ENCODE data around the gene SERPINE3. TPM values are rescaled to one million over a fixed set of nuclear protein-coding genes. Genes with fewer than 3 reads are reported as not detected.

The SERPINE3 gene
- total RNA-seq (under 1 TPM in 1 of 2 donors, not detected in 1; 0.12 TPM), polyA plus RNA-seq (ENCODE audit: insufficient read depth, low read depth, low replicate concordance) (0.70 TPM)
- long read RNA-seq, donor 1, partial matches to known transcripts: 21 of 21 reads
- long read RNA-seq, donor 1, other reads (novel, unspliced or antisense): 0 of 21 reads
- long read RNA-seq, donor 2: 0 reads

DNA sequence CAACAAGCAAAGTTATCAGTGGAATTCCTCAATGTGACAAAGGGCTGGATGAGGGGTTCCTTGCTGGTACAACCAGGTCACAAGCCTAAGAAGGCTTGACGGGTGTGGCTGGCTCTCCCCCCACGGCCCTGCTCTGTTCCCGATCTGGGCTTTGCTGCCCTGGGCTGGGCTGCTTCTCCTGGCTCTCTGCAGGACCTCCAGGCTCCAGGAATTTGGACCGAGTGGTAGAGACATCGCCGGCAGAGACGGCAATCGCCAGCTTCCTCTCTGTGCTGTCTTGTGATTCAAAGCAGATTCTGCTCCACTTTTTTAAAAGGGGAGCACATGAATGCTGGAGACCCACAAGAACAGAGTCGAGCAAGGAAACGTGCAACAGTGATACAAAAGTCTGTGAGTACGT lies at the start of gene SERPINE3:
SERPINE3 (plus strand) TSS at position 338 of the 400 bp plus-strand sequence. CDS start 1,401 bp downstream, outside the sequence.
- intact Hi-C loops (cut with DNase I; ENCODE audit: low total_unique reads): no loop called here
- DNase-seq: no peak
- H3K36me3 ChIP-seq (ENCODE audit: low read depth, missing control alignments): no peaks in the 10 kb centered on the region
- no peaks in the 10 kb centered on the region for H3K4me1 ChIP-seq
- H3K4me3 ChIP-seq: no peak within 1 kb of the TSS
- WGBS, 2 donors: 62 to 69% methylated on average over 11 of the region's 11 CpGs
- H3K27ac ChIP-seq: no peak within 1 kb of the TSS
- TF ChIP-seq, protein P1, sequence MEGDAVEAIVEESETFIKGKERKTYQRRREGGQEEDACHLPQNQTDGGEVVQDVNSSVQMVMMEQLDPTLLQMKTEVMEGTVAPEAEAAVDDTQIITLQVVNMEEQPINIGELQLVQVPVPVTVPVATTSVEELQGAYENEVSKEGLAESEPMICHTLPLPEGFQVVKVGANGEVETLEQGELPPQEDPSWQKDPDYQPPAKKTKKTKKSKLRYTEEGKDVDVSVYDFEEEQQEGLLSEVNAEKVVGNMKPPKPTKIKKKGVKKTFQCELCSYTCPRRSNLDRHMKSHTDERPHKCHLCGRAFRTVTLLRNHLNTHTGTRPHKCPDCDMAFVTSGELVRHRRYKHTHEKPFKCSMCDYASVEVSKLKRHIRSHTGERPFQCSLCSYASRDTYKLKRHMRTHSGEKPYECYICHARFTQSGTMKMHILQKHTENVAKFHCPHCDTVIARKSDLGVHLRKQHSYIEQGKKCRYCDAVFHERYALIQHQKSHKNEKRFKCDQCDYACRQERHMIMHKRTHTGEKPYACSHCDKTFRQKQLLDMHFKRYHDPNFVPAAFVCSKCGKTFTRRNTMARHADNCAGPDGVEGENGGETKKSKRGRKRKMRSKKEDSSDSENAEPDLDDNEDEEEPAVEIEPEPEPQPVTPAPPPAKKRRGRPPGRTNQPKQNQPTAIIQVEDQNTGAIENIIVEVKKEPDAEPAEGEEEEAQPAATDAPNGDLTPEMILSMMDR (IDR thresholded peaks at IDR 0.05): no peak
- no peak for TF ChIP-seq POLR2A (IDR thresholded peaks at IDR 0.05)
- no peaks in the 10 kb centered on the region for H3K9me3 ChIP-seq
- no peaks in the 10 kb centered on the region for H3K27me3 ChIP-seq

DNA sequence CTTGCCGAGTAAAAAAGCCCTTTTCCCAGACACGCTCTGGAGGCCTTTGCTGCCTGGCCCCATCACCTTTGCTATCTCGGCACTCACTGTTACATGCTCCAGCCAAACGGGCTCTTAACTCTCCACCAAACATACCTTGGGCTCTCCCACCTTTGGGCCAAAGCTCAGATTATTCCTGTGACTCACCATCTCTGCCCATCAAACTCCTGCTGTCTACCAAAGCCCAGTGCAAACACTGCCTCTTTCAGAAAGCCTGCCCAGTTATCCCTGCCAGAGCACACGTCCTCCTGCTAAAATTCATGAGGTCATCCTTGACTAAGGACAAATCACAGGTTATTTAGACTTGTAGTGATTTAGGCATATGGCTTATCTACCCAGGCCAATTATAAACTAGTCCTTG lies 48.1 kb upstream of the SERPINE3 start:
- H3K4me3 ChIP-seq: no peak overlapping the region
- WGBS, 2 donors: 65 to 72% methylated on average over 5 of the region's 5 CpGs
- no peak for DNase-seq
- no peak for TF ChIP-seq POLR2A (IDR thresholded peaks at IDR 0.05)
- TF ChIP-seq, protein P1 (IDR thresholded peaks at IDR 0.05): no peak
- H3K27me3 ChIP-seq: no peaks in the 10 kb centered on the region
- intact Hi-C loops (cut with DNase I; ENCODE audit: low total_unique reads): no loop called here
- no peak overlapping the region for H3K27ac ChIP-seq
- H3K9me3 ChIP-seq: no peaks in the 10 kb centered on the region
- no peaks in the 10 kb centered on the region for H3K4me1 ChIP-seq
- H3K36me3 ChIP-seq (ENCODE audit: low read depth, missing control alignments): no peaks in the 10 kb centered on the region

DNA sequence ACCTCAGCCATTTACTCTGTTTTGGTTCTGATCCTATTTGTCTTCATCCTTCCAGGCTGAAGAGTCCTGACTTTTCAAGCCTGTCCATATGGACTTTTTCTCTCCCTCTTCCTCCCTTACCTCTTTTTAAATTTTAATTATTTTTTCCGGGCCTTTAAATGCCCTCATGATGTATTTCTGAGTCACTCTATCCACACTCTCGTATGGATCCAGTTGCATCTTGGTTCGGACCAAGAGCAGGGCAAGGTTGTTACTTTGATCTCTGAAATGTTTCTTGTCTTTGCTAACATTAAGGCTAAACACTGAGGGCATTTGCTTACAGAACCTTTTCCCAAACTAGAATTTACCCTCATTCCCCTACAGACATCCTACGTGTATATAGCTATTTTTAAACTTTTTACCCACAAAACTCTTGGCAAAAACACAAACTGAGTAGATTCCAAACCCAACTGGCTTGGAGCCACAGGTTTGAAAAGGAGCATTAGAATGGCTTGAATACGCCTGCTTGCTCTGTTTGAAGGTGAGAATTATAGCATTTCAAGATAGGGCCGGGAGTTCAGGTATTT lies 47.4 kb upstream of the SERPINE3 start:
- no peak for DNase-seq
- no peak overlapping the region for H3K4me3 ChIP-seq
- no peak overlapping the region for H3K27ac ChIP-seq
- TF ChIP-seq, protein P1 (IDR thresholded peaks at IDR 0.05): no peak
- no peak for TF ChIP-seq POLR2A (IDR thresholded peaks at IDR 0.05)
- H3K4me1 ChIP-seq: no peaks in the 10 kb centered on the region
- H3K9me3 ChIP-seq: no peaks in the 10 kb centered on the region
- H3K36me3 ChIP-seq (ENCODE audit: low read depth, missing control alignments): no peaks in the 10 kb centered on the region
- WGBS, 2 donors: 58 to 60% methylated on average over 6 of the region's 6 CpGs
- no peaks in the 10 kb centered on the region for H3K27me3 ChIP-seq
- intact Hi-C loops (cut with DNase I; ENCODE audit: low total_unique reads): no loop called here

DNA sequence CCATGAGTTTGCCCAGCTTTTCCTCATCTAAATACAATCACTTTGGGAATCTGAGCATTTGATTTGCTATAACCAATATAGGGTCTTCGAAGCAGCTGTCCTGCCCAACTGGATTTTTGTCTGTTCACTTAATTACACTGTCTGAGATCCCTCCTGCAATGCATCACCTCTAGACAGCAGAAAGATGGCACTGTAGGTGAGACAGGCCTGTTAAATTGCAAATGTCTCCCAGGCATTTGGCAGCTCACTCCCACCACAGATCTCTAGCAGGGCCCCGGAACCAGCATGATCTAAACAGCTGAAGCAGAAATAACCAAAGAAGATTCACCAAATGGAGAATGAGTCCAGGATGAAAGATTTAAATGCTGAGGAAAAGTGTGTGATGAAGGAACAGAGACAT lies 41.9 kb upstream of the SERPINE3 start:
- DNase-seq: no peak
- H3K9me3 ChIP-seq: no peaks in the 10 kb centered on the region
- H3K4me3 ChIP-seq: no peak overlapping the region
- H3K27me3 ChIP-seq: no peaks in the 10 kb centered on the region
- no peak overlapping the region for H3K27ac ChIP-seq
- 81 to 83% methylated on average over 2 of the region's 2 CpGs for WGBS, 2 donors
- TF ChIP-seq, protein P1 (IDR thresholded peaks at IDR 0.05): no peak
- no peak for TF ChIP-seq POLR2A (IDR thresholded peaks at IDR 0.05)
- intact Hi-C loops (cut with DNase I; ENCODE audit: low total_unique reads): no loop called here
- H3K36me3 ChIP-seq (ENCODE audit: low read depth, missing control alignments): no peaks in the 10 kb centered on the region
- H3K4me1 ChIP-seq: no peaks in the 10 kb centered on the region

DNA sequence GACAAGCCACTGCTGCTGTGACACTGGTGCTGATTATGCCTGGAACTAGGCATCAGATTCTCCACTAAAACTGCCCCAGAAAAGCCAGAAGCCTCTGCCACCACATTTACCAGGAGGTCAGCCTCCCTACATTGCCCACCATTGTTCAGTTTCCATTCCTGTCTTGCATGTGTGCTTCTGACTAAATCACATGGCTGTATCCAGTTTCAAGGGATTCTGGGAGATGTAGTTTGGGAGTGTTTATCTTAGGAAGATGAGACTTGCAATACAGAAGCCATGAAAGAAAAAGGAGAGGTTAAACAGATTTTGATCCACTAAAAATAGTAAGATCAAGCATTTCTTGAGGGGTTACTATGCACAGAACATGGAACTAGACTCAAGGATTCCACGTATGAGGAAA lies 40.7 kb upstream of the SERPINE3 start:
- no peak overlapping the region for H3K4me3 ChIP-seq
- DNase-seq: no peak
- H3K27ac ChIP-seq: no peak overlapping the region
- H3K27me3 ChIP-seq: no peaks in the 10 kb centered on the region
- H3K9me3 ChIP-seq: no peaks in the 10 kb centered on the region
- TF ChIP-seq, protein P1 (IDR thresholded peaks at IDR 0.05): no peak
- TF ChIP-seq POLR2A (IDR thresholded peaks at IDR 0.05): no peak
- H3K4me1 ChIP-seq: no peaks in the 10 kb centered on the region
- intact Hi-C loops (cut with DNase I; ENCODE audit: low total_unique reads): no loop called here
- H3K36me3 ChIP-seq (ENCODE audit: low read depth, missing control alignments): no peaks in the 10 kb centered on the region
- WGBS, 2 donors: 86 to 100% methylated on average over 1 of the region's 1 CpG

Data from testis (tissue), 5 donors.